ENCODE measurements around the gene LRRC41.

Gene LRRC41

DNA sequence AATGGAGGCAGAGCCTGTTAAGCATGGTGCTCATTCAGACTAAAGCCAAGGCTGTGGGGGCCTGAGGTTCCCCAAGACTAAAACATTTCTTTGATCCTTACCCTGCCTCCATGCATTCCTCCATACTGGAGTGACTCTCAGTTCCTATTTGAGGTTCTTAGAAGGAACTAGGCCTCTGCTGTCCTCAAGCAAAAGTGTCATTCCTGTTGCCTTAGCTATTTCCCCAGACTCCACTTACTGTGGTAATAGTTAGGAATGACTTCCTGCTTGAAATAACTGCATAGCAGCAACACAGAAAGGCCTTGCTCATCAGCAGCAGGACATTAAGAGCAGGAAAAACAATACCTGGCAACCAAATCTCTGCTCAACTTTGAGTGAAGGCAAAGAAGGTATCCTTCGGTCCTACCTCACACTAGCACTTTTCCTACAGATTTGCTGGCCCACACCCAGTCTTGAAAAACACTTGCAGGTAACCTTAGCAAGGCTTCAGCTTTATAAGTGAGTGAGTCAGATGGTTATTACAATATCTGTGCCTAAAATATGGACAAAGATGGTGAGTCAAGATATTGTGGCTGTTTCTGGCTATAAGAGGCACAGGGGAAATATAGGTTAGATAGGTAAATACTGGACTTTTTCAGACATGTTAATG lies 14.8 kb downstream of the LRRC41 start:
- POLR2A ChIA-PET = interaction anchor here (0.7 kb wide), 1 partner anchor 8 kb away, joined by 3 read pairs; no protein-coding TSS in a partner anchor
- H3K9me3 ChIP-seq (ENCODE audit: control extremely low read depth in 1 of 5, control insufficient read depth in 4 of 5, insufficient read depth in 2 of 5, low read depth in 1 of 5, low read length in 4 of 5) = no peaks in the 10 kb centered on the region
- DNase-seq = no peak
- WGBS (ENCODE audit: insufficient coverage) = no CpG with 5 or more reads among the region's 1 CpG
- CTCF ChIA-PET = no interaction called here
- no peak overlapping the region for H3K4me3 ChIP-seq (ENCODE audit: control insufficient read depth in 1 of 7, extremely low read depth in 1 of 7, insufficient read depth in 4 of 7, low read depth in 2 of 7, low read length in 6 of 7)
- H3K27me3 ChIP-seq (replicated peaks in 2 of 5; ENCODE audit: control insufficient read depth in 4 of 5, insufficient read depth in 5 of 5, low read length in 4 of 5) = no peaks in the 10 kb centered on the region
- peaks cover 7 to 55% (median 35%) of the 10 kb centered on the region in 4 experiments for H3K36me3 ChIP-seq (ENCODE audit: control insufficient read depth in 4 of 4, insufficient read depth in 4 of 4, low read length in 3 of 4)
- no peaks in the 10 kb centered on the region for H3K4me1 ChIP-seq (ENCODE audit: control extremely low read depth in 1 of 4, control insufficient read depth in 4 of 4, insufficient read depth in 4 of 4, low read length in 3 of 4)
- peak overlapping the region in 1 of 2 experiments; percentile 0 for H3K27ac ChIP-seq (ENCODE audit: insufficient read depth in 1 of 2, low read depth in 1 of 2, low read length in 2 of 2, poor library complexity in 1 of 2, severe bottlenecking in 2 of 2)

DNA sequence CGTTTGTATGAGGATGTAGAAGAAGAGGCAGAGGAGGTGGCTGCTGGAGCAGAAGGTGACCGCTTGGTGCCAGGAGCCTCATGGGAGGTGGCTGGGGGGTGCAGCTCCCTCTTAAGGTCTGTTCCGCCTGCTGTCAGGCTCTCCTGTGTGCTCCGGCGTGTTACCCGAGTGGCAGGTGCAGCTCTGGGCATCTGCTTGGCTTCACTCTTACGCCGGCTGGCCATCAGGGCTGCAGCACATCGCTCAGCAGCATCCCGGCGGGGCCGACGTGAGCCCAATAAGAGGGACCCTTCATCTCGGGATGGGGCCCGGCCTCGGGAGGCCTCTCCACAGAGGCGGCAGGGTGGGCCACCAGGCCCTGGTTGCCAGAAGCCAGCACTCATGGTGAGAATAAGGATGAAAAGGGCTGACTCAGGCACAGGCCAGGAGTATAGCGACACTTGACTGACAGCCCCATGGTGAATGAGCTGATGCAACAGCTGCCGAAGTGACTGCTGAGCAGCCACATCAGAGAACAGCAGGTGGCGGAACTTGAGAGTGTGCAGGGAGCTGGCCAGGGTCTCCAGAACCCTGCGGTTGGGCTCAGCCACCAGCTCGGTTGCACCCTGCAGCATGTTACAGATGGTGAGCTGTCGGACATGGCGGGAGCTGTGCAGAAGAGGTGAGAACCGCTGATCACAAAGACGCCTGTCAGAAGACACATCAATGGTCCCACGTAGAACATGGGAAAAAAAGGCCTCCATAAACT lies 17.5 kb downstream of the LRRC41 start:
- Histone ChIP-seq H3K27ac (ENCODE audit: insufficient read depth in 1 of 2, low read depth in 1 of 2, low read length in 2 of 2, poor library complexity in 1 of 2, severe bottlenecking in 2 of 2) (no peak overlapping the region), H3K36me3 (ENCODE audit: control insufficient read depth in 4 of 4, insufficient read depth in 4 of 4, low read length in 3 of 4) (peaks cover 5 to 62% (median 49%) of the 10 kb centered on the region in 4 experiments), H3K4me1 (ENCODE audit: control extremely low read depth in 1 of 4, control insufficient read depth in 4 of 4, insufficient read depth in 4 of 4, low read length in 3 of 4) (no peaks in the 10 kb centered on the region), H3K27me3 (replicated peaks in 2 of 5; ENCODE audit: control insufficient read depth in 4 of 5, insufficient read depth in 5 of 5, low read length in 4 of 5) (no peaks in the 10 kb centered on the region), H3K4me3 (ENCODE audit: control insufficient read depth in 1 of 7, extremely low read depth in 1 of 7, insufficient read depth in 4 of 7, low read depth in 2 of 7, low read length in 6 of 7) (no peak overlapping the region), H3K9me3 (ENCODE audit: control extremely low read depth in 1 of 5, control insufficient read depth in 4 of 5, insufficient read depth in 2 of 5, low read depth in 1 of 5, low read length in 4 of 5) (no peaks in the 10 kb centered on the region)
- ChIA-PET POLR2A (no interaction called here), CTCF (interaction anchor here (1.3 to 2.4 kb wide), 5 partner anchors 9 to 47 kb away, joined by 3 to 12 read pairs (median 3); partner anchors contain the start of genes LRRC41 and UQCRH)
- WGBS (ENCODE audit: insufficient coverage) = 96% methylated on average over 22 of the region's 27 CpGs
- no peak for DNase-seq

DNA sequence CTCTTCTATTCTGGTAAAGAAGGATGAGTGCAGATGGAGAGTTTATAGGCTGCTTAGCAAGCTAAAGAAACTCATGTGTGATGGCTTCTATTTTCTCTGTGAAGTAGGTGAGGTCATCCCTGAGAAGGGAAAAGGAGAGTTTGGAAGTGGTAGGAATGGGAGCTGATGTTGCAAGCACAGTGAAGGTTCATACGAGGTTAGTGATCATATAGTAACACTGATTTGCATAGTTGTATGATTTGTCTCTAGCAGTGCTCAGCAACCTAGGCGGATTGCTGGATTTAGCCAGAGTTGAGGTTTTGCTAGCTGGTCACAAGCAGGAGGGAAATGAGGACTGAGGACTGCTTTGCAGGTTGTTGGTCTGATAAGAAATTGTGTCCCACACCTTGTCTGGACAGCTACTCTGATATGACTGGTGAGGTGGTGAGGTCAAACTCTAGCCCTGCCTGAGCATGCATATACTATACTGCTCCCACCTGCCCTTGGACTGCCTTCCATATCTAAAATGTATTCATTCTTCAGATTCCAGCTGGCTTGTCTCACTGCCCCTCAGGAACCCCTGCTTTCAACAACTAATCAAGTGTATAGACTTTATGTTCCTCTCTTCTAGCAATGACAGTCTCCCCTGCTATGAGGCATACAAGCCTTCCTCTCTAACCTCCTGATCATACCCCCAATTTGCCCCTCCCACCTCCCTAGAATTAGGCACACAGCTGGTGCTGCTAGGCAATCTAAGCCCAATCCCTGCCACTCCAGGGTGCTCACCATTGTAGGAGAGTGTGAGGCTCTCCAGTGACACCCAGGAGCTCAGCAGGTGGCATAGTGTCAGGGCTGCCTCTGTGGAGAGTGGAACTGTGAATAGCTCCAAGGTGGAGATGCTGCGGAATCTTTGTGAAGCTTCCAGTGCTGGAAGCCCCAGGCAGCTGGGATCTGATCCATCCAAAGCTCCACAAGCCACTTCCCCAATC lies 18.5 kb downstream of the LRRC41 start:
- CTCF ChIA-PET = interaction anchor here (0.9 to 2.4 kb wide), 10 partner anchors 9 to 54 kb away, joined by 3 to 12 read pairs (median 4); partner anchors contain the start of genes LRRC41 and UQCRH

DNA sequence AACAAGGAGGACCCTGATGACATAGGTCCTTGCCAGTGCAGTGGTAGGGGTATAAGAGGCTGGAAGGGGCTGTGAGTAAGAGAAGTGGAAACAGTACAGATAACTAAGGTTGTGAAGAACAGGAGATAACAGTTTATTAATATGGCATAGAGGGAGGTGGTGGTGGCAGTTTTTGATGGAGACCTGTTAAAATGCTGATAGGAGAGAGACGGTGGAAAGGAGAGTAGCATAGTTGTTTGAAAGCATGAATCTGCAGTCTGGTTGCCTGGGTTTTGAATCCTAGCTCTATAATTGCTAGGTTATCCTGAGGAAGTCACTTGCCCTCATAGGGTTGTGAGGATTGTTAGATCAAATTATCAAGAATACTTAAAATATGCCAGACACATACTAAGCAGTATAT lies 19.4 kb downstream of the LRRC41 start:
- H3K4me3 ChIP-seq (ENCODE audit: control insufficient read depth in 1 of 7, extremely low read depth in 1 of 7, insufficient read depth in 4 of 7, low read depth in 2 of 7, low read length in 6 of 7) = no peak overlapping the region
- no peak for DNase-seq
- ChIA-PET CTCF (interaction anchor here (1.2 to 2.4 kb wide), 6 partner anchors 10 to 19 kb away, joined by 3 to 12 read pairs (median 6); partner anchors contain the start of genes LRRC41 and UQCRH), POLR2A (no interaction called here)
- no peak overlapping the region for H3K27ac ChIP-seq (ENCODE audit: insufficient read depth in 1 of 2, low read depth in 1 of 2, low read length in 2 of 2, poor library complexity in 1 of 2, severe bottlenecking in 2 of 2)
- peaks cover 15 to 77% (median 56%) of the 10 kb centered on the region in 4 experiments for H3K36me3 ChIP-seq (ENCODE audit: control insufficient read depth in 4 of 4, insufficient read depth in 4 of 4, low read length in 3 of 4)
- H3K9me3 ChIP-seq (ENCODE audit: control extremely low read depth in 1 of 5, control insufficient read depth in 4 of 5, insufficient read depth in 2 of 5, low read depth in 1 of 5, low read length in 4 of 5) = no peaks in the 10 kb centered on the region
- no peaks in the 10 kb centered on the region for H3K4me1 ChIP-seq (ENCODE audit: control extremely low read depth in 1 of 4, control insufficient read depth in 4 of 4, insufficient read depth in 4 of 4, low read length in 3 of 4)
- WGBS (ENCODE audit: insufficient coverage) = 80% methylated on average over 1 of the region's 1 CpG
- H3K27me3 ChIP-seq (replicated peaks in 2 of 5; ENCODE audit: control insufficient read depth in 4 of 5, insufficient read depth in 5 of 5, low read length in 4 of 5) = no peaks in the 10 kb centered on the region

More for the DNA sequence above, 18.5 kb downstream of the LRRC41 start:
- no peak for DNase-seq
- Histone ChIP-seq H3K4me1 (ENCODE audit: control extremely low read depth in 1 of 4, control insufficient read depth in 4 of 4, insufficient read depth in 4 of 4, low read length in 3 of 4) (no peaks in the 10 kb centered on the region), H3K4me3 (ENCODE audit: control insufficient read depth in 1 of 7, extremely low read depth in 1 of 7, insufficient read depth in 4 of 7, low read depth in 2 of 7, low read length in 6 of 7) (no peak overlapping the region), H3K36me3 (ENCODE audit: control insufficient read depth in 4 of 4, insufficient read depth in 4 of 4, low read length in 3 of 4) (peaks cover 15 to 71% (median 54%) of the 10 kb centered on the region in 4 experiments), H3K27ac (ENCODE audit: insufficient read depth in 1 of 2, low read depth in 1 of 2, low read length in 2 of 2, poor library complexity in 1 of 2, severe bottlenecking in 2 of 2) (no peak overlapping the region), H3K9me3 (ENCODE audit: control extremely low read depth in 1 of 5, control insufficient read depth in 4 of 5, insufficient read depth in 2 of 5, low read depth in 1 of 5, low read length in 4 of 5) (no peaks in the 10 kb centered on the region), H3K27me3 (replicated peaks in 2 of 5; ENCODE audit: control insufficient read depth in 4 of 5, insufficient read depth in 5 of 5, low read length in 4 of 5) (no peaks in the 10 kb centered on the region)
- WGBS (ENCODE audit: insufficient coverage) = 86% methylated on average over 2 of the region's 3 CpGs
- POLR2A ChIA-PET = no interaction called here

DNA sequence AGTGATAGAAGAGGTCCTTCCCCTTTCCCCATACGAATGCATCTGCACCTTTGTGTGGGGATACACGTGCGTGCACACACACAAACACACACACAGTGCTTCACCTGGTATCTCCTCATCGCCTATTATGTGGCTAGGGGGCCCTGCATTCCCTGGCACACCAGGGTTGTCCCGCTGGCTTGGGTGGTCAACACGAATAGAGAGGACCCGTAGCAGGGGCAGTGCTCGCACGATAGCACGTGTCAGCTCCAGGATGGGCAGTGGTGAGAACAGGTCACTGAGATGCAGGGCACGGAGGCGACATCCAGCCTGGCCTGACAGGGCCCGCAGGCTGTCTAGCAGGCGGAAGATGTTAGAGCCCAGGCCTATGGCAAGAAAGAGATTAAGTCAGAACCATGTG lies 22.4 kb downstream of the LRRC41 start:
- H3K4me1 ChIP-seq (ENCODE audit: control extremely low read depth in 1 of 4, control insufficient read depth in 4 of 4, insufficient read depth in 4 of 4, low read length in 3 of 4) = no peaks in the 10 kb centered on the region
- 97% methylated on average over 12 of the region's 14 CpGs for WGBS (ENCODE audit: insufficient coverage)
- no peak overlapping the region for H3K4me3 ChIP-seq (ENCODE audit: control insufficient read depth in 1 of 7, extremely low read depth in 1 of 7, insufficient read depth in 4 of 7, low read depth in 2 of 7, low read length in 6 of 7)
- ChIA-PET CTCF (interaction anchor here (1.6 kb wide), 1 partner anchor 23 kb away, joined by 4 read pairs; the partner anchor contains the start of genes LRRC41 and UQCRH), POLR2A (no interaction called here)
- no peaks in the 10 kb centered on the region for H3K9me3 ChIP-seq (ENCODE audit: control extremely low read depth in 1 of 5, control insufficient read depth in 4 of 5, insufficient read depth in 2 of 5, low read depth in 1 of 5, low read length in 4 of 5)
- no peak overlapping the region for H3K27ac ChIP-seq (ENCODE audit: insufficient read depth in 1 of 2, low read depth in 1 of 2, low read length in 2 of 2, poor library complexity in 1 of 2, severe bottlenecking in 2 of 2)
- peaks cover 15 to 87% (median 67%) of the 10 kb centered on the region in 4 experiments for H3K36me3 ChIP-seq (ENCODE audit: control insufficient read depth in 4 of 4, insufficient read depth in 4 of 4, low read length in 3 of 4)
- no peak for DNase-seq
- H3K27me3 ChIP-seq (replicated peaks in 2 of 5; ENCODE audit: control insufficient read depth in 4 of 5, insufficient read depth in 5 of 5, low read length in 4 of 5) = no peaks in the 10 kb centered on the region

DNA sequence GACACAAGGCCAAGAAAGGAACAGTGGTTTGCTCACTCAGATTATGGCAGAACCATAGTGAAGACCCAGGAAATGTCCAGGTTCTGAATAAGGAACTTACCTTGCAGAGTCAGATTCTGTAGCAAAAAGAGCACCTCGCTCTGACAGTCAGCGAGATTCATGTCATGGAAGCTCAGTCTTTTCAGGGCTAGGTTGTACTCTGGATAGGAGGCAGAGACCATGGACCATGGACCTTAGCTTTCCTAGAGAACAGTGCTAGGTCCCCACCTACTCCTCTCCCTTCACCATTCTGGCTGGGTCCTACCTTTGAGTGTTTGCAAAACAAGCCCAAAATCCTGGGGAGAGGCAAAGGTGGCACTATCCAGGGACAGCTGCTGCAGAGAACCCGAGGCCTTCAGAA lies 23.3 kb downstream of the LRRC41 start:
- Histone ChIP-seq H3K9me3 (ENCODE audit: control extremely low read depth in 1 of 5, control insufficient read depth in 4 of 5, insufficient read depth in 2 of 5, low read depth in 1 of 5, low read length in 4 of 5) (no peaks in the 10 kb centered on the region), H3K4me1 (ENCODE audit: control extremely low read depth in 1 of 4, control insufficient read depth in 4 of 4, insufficient read depth in 4 of 4, low read length in 3 of 4) (no peaks in the 10 kb centered on the region), H3K27me3 (replicated peaks in 2 of 5; ENCODE audit: control insufficient read depth in 4 of 5, insufficient read depth in 5 of 5, low read length in 4 of 5) (no peaks in the 10 kb centered on the region), H3K27ac (ENCODE audit: insufficient read depth in 1 of 2, low read depth in 1 of 2, low read length in 2 of 2, poor library complexity in 1 of 2, severe bottlenecking in 2 of 2) (no peak overlapping the region), H3K4me3 (ENCODE audit: control insufficient read depth in 1 of 7, extremely low read depth in 1 of 7, insufficient read depth in 4 of 7, low read depth in 2 of 7, low read length in 6 of 7) (no peak overlapping the region), H3K36me3 (ENCODE audit: control insufficient read depth in 4 of 4, insufficient read depth in 4 of 4, low read length in 3 of 4) (peaks cover 15 to 84% (median 59%) of the 10 kb centered on the region in 4 experiments)
- no peak for DNase-seq
- ChIA-PET POLR2A (interaction anchor here (0.6 kb wide), 1 partner anchor 37 kb away, joined by 4 read pairs; no protein-coding TSS in a partner anchor), CTCF (interaction anchor here (1.6 kb wide), 1 partner anchor 24 kb away, joined by 4 read pairs; the partner anchor contains the start of genes LRRC41 and UQCRH)
- 93% methylated on average over 3 of the region's 3 CpGs for WGBS (ENCODE audit: insufficient coverage)

Measured in common myeloid progenitor, CD34-positive (primary cell).